DMS 273 (cell line): ENCODE measurements around the gene WARS2.
A peak's percentile ranks its signal among the peaks of the same experiment; 100 is the strongest.

Experiments used
- DNase-seq: peaks from one replicate; lab custom pipeline; 2025; ENCODE audit not compliant: unreplicated experiment; lab: John Stamatoyannopoulos, UW

WARS2 gene

DNA sequence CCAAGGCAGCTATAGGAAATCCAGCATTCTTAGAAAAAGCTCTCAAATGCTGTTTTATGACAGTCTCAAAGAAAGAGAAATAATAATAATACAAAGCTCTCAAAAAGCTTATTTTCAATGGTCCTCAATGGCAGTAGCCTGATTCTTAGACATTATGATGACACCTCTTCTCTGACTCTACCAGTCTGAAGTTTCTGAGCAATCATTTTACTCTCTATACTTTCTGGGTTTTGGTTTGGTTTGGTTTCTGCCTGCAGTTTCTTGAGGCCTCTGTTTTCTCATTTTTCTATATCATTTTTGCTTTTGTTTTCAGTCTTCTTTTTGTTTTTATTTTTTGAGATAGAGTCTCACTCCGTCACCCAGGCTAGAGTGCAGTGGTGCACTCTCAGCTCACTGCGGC lies 102.1 kb downstream of the WARS2 start:
- no peak for DNase-seq

DNA sequence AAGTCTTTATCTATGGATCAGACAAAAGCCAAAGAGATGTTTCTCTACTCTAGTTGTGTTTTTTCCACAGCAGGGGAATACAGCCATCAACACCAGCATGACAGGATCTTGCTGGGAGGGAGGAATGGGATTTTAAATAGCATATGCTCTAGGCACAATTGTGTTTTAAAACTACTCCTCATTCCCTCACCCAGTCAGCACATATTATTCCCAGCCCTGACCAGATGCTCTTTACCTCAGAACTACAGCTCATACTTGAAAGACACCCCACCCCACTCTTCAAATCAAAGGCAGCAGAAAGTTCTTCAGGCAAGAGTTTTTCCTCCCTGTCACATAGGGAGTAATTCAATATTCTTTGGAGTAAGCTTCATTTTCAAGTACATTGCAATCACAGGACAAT lies 106.1 kb downstream of the WARS2 start:
- DNase-seq: no peak

DNA sequence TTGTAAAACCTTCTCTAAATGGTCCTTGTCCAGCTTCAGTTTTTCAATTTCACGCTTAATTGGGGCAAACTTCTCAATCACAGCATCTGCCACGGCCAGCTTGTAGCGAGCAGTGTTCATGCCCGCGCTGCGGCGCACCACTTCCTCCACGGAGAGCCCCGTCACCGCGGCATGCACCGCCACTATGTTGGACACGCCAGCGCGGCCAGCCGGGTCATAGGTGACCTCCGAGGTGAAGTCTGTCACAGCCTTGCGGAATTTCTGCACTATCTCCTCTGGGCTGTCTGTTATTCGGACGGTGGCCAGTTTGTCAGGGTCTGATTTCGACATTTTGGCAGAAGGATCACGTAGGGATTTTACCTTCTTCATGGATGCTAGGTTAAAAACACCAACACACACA lies 107.5 kb downstream of the WARS2 start:
- DNase-seq: no peak

DNA sequence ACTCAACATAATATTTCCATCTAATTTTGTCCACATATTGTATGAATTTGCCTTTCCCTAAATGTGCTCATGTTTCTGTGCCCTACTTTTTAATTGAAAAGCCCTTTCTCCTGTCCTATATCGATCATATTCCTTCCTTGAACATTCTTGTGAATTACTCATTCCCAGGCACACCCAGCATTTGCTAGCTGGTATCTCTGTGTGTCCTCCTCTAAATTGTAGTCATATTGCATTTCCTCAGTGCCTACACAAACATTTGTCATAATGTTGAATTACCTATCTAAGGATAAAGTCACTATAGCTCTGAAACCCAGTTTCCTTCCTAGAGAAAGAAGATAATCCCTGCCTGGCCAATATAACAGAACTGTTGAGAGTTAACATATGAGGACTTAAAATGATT lies 112.7 kb downstream of the WARS2 start:
- DNase-seq: no peak

DNA sequence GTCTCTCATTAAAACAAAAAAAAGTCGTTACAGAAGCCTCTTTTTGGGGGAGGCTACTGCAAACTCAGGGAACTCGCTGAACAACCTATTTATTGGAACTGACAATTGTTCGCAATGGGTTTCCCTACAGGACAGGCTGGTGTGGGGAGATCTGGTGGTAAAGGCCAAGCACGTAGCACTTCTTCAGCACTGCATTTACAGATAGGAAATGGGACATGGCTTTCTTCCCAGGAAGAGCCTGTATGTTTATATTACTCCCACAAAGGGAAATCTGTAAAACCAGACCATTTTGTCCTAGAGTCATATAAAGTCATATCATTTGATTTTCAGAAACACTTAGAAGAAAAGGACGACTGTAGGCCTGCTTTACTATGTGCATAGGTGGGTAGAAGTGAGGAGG lies 113.5 kb downstream of the WARS2 start:
- no peak for DNase-seq

DNA sequence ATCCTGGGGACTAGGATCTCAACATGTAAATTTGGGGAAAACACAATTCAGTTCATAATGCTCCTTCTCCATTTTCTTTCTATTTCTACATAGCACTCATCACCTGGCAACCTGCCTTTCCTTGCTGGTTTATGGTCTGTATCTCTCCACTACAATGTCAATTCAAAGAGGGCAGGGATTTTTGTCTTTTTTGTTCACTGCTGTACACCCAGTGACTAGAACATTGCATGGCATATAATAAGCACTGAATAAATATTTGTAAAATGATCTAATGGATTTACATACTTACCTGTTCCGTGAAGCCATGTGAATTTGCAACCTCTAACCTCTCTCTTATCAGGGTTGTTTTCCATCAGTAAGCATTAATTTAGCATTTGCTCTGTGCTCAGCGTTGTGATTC lies 124.9 kb downstream of the WARS2 start:
- DNase-seq: no peak

DNA sequence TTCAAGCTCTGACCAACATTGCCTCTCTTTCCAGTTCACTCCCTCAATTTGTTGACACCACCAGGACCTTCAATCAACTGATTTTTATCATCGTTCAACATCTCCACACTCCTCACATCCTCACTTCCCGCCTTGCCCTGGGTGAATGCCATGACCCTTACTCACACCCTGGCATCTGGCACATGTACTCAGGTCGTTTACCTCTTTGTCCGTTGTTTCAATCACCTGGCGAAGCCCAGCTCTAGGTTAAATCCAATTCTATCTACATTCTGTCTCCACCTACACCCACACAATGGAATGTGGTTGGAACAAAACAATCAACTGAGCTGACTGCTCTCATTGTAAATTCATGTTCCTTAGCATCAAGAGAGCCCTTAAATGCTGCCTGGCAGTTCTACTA lies 128.1 kb downstream of the WARS2 start:
- no peak for DNase-seq

DNA sequence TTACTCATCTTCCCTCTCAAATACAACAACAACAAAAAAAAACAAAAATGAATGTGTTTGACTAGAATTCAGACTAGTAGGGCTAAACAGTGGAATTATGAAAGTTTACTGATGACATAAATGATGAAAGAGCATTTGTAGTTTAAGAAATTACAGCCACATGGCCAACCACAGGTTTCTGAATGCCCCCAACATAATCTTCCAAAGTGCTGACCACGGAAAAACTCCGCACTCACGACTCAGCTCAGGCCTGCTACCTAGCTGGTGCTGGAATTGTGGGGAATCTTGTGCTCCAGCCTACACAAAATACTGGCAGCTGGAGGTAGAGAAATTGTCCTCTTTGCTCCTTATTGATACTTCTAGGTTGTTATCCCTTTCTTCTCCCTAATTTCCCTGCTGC lies 128.7 kb downstream of the WARS2 start:
- DNase-seq: no peak

DNA sequence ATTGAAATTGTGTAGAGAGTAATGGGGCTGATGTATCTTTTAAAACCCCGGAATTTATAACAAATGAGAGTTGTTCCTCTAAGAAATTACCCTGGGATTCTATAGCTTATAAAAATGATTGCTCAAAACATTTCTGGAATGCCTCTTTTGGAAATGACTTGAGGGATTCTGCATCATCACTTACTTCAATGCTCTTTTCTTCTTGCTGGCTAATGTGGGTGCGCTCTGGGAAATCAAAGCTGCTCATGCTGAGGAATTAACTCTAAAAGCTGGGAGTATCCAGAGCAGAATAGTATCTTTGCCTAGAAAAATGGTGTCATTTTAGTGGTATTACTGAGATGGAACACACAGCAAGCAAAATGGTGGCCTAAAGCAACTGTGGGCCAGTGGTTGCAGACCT lies 129.3 kb downstream of the WARS2 start:
- DNase-seq: no peak

DNA sequence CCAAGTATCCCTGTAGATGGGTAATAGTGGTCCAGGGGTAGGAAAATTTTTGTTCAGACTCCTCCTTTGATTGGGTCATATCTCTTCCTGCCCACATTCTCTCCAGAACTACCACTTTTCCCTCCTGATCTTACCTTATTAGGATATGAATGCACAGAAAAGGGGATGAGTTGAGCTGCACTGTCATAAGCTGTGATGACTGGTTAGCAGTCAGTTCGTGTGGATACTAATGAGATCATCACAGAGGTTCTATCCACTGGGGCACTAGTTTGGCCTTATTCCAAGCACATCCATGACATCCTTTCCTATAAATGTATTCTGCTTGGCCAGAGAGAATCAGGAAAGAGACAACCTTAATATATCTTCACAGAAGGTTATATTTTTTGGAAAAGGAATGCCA lies 130.3 kb downstream of the WARS2 start:
- DNase-seq: no peak

DNA sequence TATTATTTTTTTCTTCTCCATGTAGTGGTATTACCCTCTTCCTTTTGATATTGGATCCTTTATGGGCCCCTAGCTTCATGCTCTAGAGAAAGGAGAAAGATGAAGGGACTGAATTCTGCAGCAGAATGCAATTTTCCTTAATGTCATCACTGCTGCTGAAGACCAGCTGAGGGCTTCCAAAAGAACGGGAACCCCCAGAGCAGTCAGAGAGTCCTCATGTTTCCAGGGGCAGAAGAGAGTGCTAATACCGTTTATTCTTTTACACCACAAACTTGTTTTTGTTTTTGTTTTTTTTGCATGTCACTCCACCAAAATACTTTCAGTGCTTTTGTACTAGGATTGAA lies 131.2 kb downstream of the WARS2 start:
- DNase-seq: no peak

DNA sequence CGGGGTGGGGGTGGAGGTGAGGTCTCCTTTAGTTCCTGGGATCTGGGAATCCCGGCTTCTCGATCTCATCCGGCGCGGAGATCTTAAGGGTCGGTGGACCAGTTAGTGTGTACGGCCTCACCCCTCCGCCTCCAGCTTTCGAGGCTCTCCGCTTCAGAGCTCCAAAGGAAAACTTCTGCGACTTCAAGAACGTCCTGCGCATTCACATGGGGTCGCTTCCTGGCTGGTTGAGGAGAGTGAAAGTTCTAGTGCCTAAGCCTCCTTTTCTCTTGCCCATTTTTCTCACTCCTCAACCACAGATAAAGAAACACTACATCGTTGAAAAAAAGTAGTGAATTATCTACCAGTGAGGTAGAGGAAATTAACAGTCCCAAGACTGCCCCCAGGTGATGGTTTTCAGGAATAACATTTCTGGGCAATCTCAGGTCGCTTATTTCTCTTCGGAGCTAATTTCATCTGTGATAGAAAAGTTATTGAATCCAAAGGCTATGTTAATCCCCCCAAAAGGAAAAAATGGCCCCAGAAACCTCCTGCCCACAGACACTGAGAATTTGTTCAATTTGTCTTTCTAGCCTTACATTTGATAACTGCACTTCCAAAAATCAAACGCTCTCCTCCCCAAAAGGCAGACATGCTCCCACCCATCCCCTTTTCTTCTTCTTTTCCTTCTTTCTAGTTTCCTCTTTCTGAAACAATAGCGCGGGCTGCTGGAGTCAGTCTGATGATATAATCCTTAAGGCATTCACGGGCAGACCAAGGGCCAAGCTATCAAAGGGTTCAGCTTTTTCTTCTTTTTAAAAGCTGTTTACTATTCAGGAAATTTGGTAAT lies 131.8 kb downstream of the WARS2 start:
- peak; percentile 61 for DNase-seq

DNA sequence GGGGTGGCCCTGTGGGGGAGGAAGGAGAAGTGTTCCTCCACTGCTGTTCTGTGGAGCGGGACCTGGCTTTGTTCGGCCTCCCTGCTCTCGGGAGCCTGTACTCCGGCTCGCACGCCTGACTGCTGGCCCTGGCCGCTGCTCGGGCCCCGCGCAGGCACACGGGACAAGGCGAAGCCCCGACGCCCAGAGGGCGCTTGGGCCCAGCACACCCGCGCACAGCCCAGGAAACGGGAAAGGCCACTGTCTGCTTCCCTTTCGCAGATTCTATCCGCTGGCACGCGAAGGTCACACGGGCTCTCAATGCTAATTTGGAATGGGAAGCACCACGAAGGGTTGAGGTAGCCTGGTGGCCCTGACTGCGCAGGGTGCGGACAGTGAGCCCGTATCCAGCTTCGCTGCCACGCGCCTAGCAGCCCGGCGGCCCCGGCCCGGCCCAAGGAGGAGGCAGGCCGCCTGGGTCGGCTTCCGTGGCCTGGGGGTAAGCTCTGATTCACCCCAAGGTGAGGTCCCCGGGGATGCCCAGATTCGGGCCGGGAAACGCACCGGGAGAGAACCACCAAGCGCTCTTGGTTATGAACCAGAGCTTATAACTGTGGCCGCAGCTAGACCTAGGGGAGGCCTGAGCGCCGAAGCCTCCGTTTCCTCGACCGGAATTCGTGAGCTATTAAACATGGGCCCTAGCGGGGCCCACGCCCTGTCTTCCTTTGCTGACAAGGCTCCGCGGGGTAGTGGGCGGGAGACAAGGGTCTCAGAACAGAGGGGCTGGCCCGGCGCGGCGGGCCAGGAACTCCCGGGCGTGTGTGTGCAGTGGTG lies 132.6 kb downstream of the WARS2 start:
- DNase-seq: no peak

DNA sequence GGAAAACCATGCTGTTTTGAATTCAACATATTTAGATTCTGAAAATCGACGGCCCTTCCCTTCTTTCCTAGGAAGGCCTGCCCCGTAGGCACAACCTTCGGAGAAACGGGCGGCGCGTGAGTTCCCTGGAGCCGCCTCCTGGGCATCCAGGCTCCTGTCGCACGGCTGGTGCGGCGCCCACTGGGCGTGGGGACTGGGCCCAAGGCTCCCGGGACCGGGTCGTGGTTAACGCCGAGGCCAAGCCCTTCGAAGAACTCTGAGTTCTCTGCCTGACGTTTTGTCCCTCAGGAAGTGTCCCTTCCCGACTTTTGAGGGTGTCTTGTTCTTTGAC lies 133.1 kb downstream of the WARS2 start:
- DNase-seq: no peak

DNA sequence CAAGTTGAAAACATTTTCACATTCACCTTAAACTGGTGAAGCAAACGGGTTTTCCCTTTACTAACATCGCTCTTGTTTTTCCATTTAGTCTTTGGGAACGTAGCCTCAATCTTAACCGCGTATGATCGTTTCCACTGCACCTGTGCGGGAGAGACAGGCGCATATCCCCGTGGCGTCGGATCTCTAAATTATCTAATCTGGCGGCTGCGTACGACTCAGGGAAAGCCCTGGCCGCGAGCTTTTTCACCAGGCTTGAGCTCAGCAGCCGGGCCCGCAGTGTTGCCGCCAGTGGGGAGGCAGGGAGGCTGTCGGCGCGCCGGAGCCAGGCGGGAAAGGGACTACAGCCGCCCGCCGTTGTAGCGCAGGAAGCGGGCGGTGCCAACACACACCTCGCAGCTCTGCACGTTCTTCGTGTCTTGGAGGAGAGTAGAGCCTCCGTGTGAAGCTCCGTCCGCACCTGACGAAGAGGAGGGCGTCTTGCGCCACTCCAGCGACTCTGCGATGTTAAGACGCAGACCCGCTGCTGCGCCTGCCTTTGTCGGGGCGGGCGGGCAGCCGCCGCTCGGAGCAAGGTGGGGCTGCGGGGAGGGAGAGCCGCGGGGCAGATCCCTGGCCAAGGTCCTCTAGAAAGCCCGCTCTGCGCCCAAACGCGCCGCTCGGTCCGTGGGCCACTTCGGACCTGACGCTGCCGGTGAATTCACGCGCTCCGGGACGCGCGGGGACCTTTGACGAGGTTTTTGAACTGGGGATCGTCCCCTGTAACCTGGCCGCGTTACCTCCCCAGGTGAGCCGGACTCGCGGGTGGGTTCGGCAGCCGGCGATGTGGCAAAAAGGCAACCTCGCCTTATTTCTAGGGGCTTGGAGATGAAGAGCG lies 133.8 kb downstream of the WARS2 start:
- DNase-seq: peak; percentile 76

DNA sequence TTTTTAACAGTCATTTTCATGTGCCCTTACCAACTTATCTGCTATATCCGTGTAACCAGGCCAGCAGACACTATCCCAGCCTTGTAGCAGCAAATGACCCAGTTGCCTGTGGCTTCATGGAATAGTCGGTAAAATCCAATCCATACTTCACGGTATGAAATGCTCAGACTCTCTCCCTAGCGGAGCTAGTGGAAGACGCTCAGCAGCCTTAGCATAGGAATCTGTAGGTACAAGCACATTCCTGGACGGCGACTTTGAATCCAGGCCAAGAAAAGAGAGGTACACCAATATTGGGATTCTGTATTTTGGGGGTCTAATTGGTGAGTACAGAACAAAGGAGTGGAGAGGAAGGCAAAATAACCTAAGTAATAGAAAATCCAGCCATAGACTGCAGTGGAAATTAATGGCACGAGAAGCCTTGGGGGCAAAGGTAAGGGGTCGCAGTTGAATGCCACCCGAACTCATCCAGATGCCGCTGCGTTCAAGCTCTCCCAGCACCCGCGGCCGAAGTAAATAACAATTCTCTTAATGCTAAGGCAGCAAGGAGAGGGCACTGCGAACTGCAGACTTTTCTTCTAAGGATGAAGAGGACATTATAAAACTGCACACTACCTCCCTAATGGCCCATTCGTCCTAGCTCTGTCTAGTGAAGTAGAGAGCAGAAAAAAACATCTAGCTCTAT lies 134.6 kb downstream of the WARS2 start:
- no peak for DNase-seq

DNA sequence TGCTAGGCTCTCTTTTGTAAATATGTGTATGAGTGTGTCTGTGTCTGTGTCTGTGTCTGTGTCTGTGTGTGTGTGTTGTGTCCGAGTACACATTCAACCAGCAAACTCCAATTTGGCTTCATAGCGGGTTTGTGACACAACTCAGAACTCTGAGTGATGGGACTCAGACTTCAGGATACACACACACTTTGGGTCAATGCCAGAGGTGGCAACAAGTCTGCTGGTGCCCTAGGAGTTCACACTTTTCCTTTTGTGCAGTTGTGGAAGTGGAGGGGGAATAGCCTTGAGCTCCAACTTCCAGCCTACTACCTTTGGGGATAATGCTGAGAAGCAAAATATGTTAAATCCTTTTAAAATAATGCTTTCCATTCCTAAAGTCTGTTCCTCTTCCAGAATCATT lies 135.7 kb downstream of the WARS2 start:
- DNase-seq: no peak

DNA sequence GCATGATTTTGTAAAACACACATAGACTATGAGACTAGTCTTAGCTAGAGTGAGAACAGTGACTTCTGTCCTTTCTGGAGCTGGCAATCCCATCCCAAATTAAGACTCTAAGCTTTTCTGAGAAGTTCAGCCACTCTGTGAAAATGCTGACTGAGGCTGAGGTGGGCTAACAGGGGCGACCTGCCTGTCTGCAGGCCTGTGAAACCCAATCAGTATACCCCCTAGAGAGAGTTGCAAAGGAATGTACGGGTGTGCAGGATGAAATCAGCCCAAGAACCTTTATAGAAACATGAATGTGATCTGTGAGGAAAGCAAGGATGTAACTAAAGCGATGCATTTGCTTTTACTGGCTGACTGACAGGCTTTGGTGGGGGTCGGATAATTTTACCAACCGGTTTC lies 136.3 kb downstream of the WARS2 start:
- no peak for DNase-seq

DNA sequence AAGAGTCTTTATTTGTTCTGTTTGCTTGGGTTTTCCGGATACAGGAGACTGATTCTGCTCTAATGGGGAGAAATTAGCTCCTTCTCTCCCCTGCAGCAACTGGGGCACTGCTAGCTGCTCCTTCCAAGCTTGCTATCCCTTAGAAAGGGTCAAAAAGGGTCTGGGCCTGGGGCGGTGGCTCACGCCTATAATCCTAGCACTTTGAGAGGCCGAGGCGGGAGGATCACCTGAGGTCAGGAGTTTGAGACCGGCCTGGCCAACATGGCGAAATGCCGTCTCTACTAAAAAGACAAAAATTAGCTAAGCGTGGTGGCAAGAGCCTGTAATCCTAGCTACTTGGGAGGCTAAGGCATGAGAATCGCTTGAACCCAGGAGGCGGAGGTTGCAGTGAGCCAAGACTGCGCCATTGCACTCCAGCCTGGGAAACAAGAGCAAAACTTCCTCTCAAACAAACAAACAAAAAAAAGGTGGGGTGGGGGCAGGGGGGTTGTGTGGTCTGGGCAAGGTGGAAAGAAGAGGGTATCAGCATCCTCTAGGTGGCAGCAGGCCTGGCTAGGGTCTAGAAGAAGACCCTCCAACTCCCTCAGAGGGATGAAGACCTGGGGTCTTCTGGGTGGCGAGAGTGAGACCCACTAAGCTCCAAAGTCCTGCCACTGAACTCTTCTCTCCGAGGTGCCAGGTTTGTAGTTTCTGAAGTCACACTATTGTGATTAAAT lies 136.9 kb downstream of the WARS2 start:
- DNase-seq: no peak

DNA sequence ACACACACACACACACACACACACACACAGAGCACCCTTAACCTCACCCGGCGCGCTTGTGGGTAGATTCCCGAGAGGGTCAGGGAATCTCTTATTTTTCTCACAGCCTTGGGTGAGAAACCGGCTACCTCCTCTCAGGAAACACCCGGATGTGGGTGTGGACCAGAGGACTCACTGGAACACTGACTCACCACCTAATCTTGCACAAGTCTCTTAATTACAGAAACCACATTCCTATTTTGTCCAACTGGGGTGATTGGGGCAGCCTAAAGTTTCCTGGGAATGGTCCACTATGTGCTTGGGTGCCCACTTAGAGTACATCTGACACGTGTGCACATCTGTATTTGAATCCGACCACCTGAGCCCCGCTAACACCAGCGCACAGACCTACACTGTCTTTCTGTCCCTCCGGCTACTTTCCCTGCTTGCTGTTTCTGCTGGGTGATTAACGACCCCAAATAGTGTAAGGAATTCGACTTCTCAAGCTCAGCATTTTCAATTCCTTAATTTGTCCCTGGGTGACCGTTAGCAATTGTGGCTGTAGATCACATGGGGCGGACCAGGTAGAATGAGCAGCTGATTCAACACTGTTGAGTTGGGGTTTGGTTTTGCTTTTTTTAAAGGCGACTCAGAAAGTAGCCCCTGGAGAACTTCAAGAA lies 138.3 kb downstream of the WARS2 start:
- DNase-seq: no peak
